Esophagus muscularis mucosa (tissue), 4 donors: ENCODE data around the gene GMCL1. TPM values are rescaled to one million over a fixed set of nuclear protein-coding genes. Genes with fewer than 3 reads are reported as not detected.
A peak's percentile ranks its signal among the peaks of the same experiment; 100 is the strongest.
"Not testable (repeated sequence)": the region's sequence is repeated elsewhere in the genome, so short reads cannot be mapped to it uniquely, and the experiment has no call there.

Experiments used
- DNase-seq: peaks from one replicate; pipeline ENCODE4 v3.0.0-alpha.2; 2017; ENCODE audit errors: extremely low spot score
- H3K27ac ChIP-seq, 4 donors: fragments of 200-600 bp; sonication (generic); replicated peaks in 1 of 4; 1 replicate in 3 of 4; 2 replicates in 1 of 4; pipeline ENCODE4 v1.5.1; 2016 to 2019; ENCODE audit warnings: mild to moderate bottlenecking in 1 of 4
- H3K27me3 ChIP-seq, 4 donors: fragments of 200-600 bp; sonication (generic); one replicate each; pipeline versions ENCODE4 v1.5.1 to v1.6.0; 2016 to 2019
- H3K36me3 ChIP-seq, 4 donors: fragments of 200-600 bp; sonication (generic); one replicate each; pipeline ENCODE4 v1.5.1; 2016 to 2019
- H3K4me1 ChIP-seq, 4 donors: fragments of 200-600 bp; sonication (generic); one replicate each; pipeline ENCODE4 v1.5.1; 2016 to 2019
- H3K4me3 ChIP-seq, 4 donors: fragments of 200-600 bp; sonication (generic); 1 replicate in 2 of 4; 2 replicates in 2 of 4; pipeline ENCODE4 v1.5.1; 2016 to 2019; ENCODE audit warnings: mild to moderate bottlenecking in 4 of 4, moderate library complexity in 1 of 4
- H3K9me3 ChIP-seq, 4 donors: fragments of 200-600 bp; sonication (generic); 1 replicate in 3 of 4; 2 replicates in 1 of 4; pipeline ENCODE4 v1.5.1; 2016 to 2019
- CTCF ChIP-seq, 3 experiments: fragments of 200-600 bp in 2 of 3; fragments of 450-650 bp in 1 of 3; sonication (generic) in 2 of 3; IDR thresholded peaks; one replicate each; pipeline ENCODE4 v1.5.1; 2017 to 2019; ENCODE audit warnings: antibody characterized with exemption in 3 of 3, mild to moderate bottlenecking in 2 of 3, moderate library complexity in 1 of 3
- EP300 ChIP-seq: sonication (generic); formaldehyde crosslinking; IDR thresholded peaks from one replicate; pipeline ENCODE4 v1.6.1; 2017; ENCODE audit warnings: antibody characterized with exemption
- POLR2A ChIP-seq: fragments of 450-650 bp; IDR thresholded peaks from one replicate; pipeline ENCODE4 v1.6.1; 2017; ENCODE audit warnings: antibody characterized with exemption, moderate library complexity, mild to moderate bottlenecking, low read depth
- POLR2AphosphoS5 ChIP-seq, 2 donors: sonication (generic); formaldehyde crosslinking; IDR thresholded peaks; one replicate each; pipeline ENCODE4 v1.6.1; 2017; ENCODE audit warnings: antibody characterized with exemption in 2 of 2
- WGBS: methylation state at CpG from one replicate; pipeline ENCODE4 v1.1.5; 2018; 5-methylcytosine and 5-hydroxymethylcytosine counted together
- intact Hi-C: fragments of 100-400 bp; cut with DNase I; formaldehyde crosslinking; loops from one replicate; pipeline ENCODE4 v1.15.1; 2023
- total RNA-seq, 4 donors: library from RNA; depleted of rRNA; stranded (reverse); fragments of >200 nt; gene quantifications; one replicate each; pipeline versions ENCODE4 v1.1.0 to v1.2.1, GENCODE V29; 2016

Gene GMCL1
- total RNA-seq, 4 donors from 2014 or later = 9.5 to 13.7 (median 10.3) TPM

- intact Hi-C loops = no loop called here
These were observed 31.6 kb upstream of the GMCL1 start for GRCh38 chr2:69797836-69798289.

GRCh38 chr2:69798290-69798908, 31.1 kb upstream of the GMCL1 start:
- Histone ChIP-seq H3K27ac (peak overlapping the region; percentile 31 to 71 (median 64)), H3K4me1 (peaks cover 5 to 26% (median 23%) of the 10 kb centered on the region in 4 donors), H3K36me3 (peaks cover 0 to 7% (median 0%) of the 10 kb centered on the region in 4 donors), H3K4me3 (peak overlapping the region; percentile 40 to 47 (median 43)), H3K9me3 (no peaks in the 10 kb centered on the region), H3K27me3 (no peaks in the 10 kb centered on the region)
- no peak for TF ChIP-seq POLR2AphosphoS5 (IDR thresholded peaks at IDR 0.05)
- TF ChIP-seq EP300 = no peak
- TF ChIP-seq POLR2A = no peak
- no peak for TF ChIP-seq CTCF (IDR thresholded peaks at IDR 0.05)
- peak; percentile 90 for DNase-seq
- WGBS = 37% methylated on average over 7 of the region's 7 CpGs
- intact Hi-C loops = no loop called here

More at GRCh38 chr2:69797836-69798289, 31.6 kb upstream of the GMCL1 start:
- Histone ChIP-seq H3K36me3 (peaks cover 0 to 4% (median 0%) of the 10 kb centered on the region in 4 donors), H3K27ac (peak overlapping the region; percentile 31 to 71 (median 64)), H3K4me3 (peak overlapping the region in 3 of 4 donors; percentile 40 to 47 (median 45)), H3K9me3 (no peaks in the 10 kb centered on the region), H3K4me1 (peaks cover 5 to 26% (median 23%) of the 10 kb centered on the region in 4 donors), H3K27me3 (no peaks in the 10 kb centered on the region)
- 56% methylated on average over 3 of the region's 3 CpGs for WGBS
- TF ChIP-seq POLR2AphosphoS5 (IDR thresholded peaks at IDR 0.05) (no peak), EP300 (no peak), CTCF (IDR thresholded peaks at IDR 0.05) (no peak), POLR2A (no peak)
- DNase-seq = peak; percentile 14

- H3K27ac ChIP-seq = peak overlapping the region; percentile 31 to 71 (median 64)
- H3K4me3 ChIP-seq = peak overlapping the region; percentile 40 to 47 (median 43)
- peak; percentile 80 for DNase-seq
- intact Hi-C loops = no loop called here
- 13% methylated on average over 4 of the region's 4 CpGs for WGBS
- peaks cover 0 to 7% (median under 1%) of the 10 kb centered on the region in 4 donors for H3K36me3 ChIP-seq
- H3K27me3 ChIP-seq = no peaks in the 10 kb centered on the region
- H3K9me3 ChIP-seq = no peaks in the 10 kb centered on the region
- H3K4me1 ChIP-seq = peaks cover 5 to 26% (median 23%) of the 10 kb centered on the region in 4 donors
- TF ChIP-seq EP300 = no peak
- TF ChIP-seq POLR2AphosphoS5 (IDR thresholded peaks at IDR 0.05) = no peak
- TF ChIP-seq POLR2A = no peak
- no peak for TF ChIP-seq CTCF (IDR thresholded peaks at IDR 0.05)
These were observed 30.4 kb upstream of the GMCL1 start for GRCh38 chr2:69798909-69799526.

GRCh38 chr2:69801745-69802290, 27.6 kb upstream of the GMCL1 start:
- H3K9me3 ChIP-seq = no peaks in the 10 kb centered on the region
- intact Hi-C loops = no loop called here
- H3K27me3 ChIP-seq = no peaks in the 10 kb centered on the region
- peaks cover 14 to 34% (median 16%) of the 10 kb centered on the region in 4 donors for H3K36me3 ChIP-seq
- peak; percentile 60 for DNase-seq
- H3K27ac ChIP-seq = no peak overlapping the region
- no peak overlapping the region for H3K4me3 ChIP-seq
- H3K4me1 ChIP-seq = peaks cover 5 to 26% (median 23%) of the 10 kb centered on the region in 4 donors
- TF ChIP-seq EP300 (no peak), POLR2AphosphoS5 (IDR thresholded peaks at IDR 0.05) (no peak)
- 92% methylated on average over 1 of the region's 1 CpG for WGBS

GRCh38 chr2:69802781-69803367, 26.6 kb upstream of the GMCL1 start:
- H3K27me3 ChIP-seq, intact Hi-C loops, H3K4me3 ChIP-seq, H3K27ac ChIP-seq, H3K9me3 ChIP-seq: not testable (repeated sequence)
- DNase-seq = peak; percentile 24
- 81% methylated on average over 4 of the region's 4 CpGs for WGBS
- Histone ChIP-seq H3K36me3 (peaks cover 18 to 44% (median 24%) of the 10 kb centered on the region in 4 donors), H3K4me1 (peaks cover 5 to 21% (median 16%) of the 10 kb centered on the region in 4 donors)
